Measurements from ENCODE around the gene MYO15A. TPM values are rescaled to one million over a fixed set of nuclear protein-coding genes. Genes with fewer than 3 reads are reported as not detected.
A peak's percentile ranks its signal among the peaks of the same experiment; 100 is the strongest.

Gene MYO15A
- total RNA-seq, 1 donor from 2014 or later, result 1.6 TPM

DNA sequence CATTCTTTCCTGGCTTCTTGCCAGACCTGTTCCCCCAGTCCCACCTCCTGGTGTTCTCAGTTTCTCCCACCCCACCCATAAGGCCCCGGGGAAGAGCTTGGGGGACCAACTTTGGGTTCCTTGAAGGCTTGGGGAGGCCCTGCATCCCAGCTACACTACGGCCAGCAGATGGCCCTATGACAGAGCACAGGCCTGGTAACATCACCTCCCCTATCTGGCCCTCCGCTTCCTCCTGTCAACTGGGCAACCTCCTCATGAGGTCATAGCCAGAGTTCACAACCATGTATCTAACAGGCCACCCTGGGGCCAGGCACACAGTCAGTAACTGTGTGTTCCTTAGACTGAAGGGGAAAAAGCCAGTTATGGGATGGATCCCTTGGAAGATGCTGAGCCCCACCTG is 31.4 kb downstream of the MYO15A start:
- no peaks in the 10 kb centered on the region for H3K36me3 Mint-ChIP-seq (ENCODE audit: low read depth, unreplicated experiment)
- no peak overlapping the region for H3K27ac Mint-ChIP-seq (ENCODE audit: unreplicated experiment)
- H3K4me3 Mint-ChIP-seq (ENCODE audit: unreplicated experiment), result no peak overlapping the region
- TF ChIP-seq, protein P1, sequence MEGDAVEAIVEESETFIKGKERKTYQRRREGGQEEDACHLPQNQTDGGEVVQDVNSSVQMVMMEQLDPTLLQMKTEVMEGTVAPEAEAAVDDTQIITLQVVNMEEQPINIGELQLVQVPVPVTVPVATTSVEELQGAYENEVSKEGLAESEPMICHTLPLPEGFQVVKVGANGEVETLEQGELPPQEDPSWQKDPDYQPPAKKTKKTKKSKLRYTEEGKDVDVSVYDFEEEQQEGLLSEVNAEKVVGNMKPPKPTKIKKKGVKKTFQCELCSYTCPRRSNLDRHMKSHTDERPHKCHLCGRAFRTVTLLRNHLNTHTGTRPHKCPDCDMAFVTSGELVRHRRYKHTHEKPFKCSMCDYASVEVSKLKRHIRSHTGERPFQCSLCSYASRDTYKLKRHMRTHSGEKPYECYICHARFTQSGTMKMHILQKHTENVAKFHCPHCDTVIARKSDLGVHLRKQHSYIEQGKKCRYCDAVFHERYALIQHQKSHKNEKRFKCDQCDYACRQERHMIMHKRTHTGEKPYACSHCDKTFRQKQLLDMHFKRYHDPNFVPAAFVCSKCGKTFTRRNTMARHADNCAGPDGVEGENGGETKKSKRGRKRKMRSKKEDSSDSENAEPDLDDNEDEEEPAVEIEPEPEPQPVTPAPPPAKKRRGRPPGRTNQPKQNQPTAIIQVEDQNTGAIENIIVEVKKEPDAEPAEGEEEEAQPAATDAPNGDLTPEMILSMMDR (IDR thresholded peaks at IDR 0.05; ENCODE audit: unreplicated experiment), result no peak
- no peaks in the 10 kb centered on the region for H3K9me3 Mint-ChIP-seq (ENCODE audit: unreplicated experiment)
- peaks cover 8% of the 10 kb centered on the region for H3K27me3 Mint-ChIP-seq (ENCODE audit: unreplicated experiment)
- DNase-seq (ENCODE audit: low spot score), result no peak
- peaks cover 9% of the 10 kb centered on the region for H3K4me1 Mint-ChIP-seq (ENCODE audit: unreplicated experiment)

DNA sequence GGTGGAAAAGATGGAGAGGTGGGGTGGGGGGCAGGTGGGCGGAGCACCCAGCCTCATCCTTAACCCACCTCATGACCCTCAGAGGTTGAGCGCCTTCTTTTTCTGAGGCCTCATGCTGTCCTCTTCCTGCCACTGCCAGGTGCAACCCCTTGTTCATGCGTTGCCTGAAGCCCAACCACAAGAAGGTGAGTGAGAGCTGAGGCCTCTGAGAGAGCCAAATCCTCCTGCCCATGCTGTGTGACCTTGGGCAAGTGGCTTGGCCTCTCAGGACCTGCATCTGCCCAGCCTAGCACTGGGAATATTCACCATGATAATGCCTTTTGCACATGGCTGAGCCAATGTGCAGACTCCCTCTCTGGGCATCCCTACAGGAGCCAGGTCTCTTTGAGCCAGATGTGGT is 32.1 kb downstream of the MYO15A start:
- Mint-ChIP-seq H3K27ac (ENCODE audit: unreplicated experiment) (no peak overlapping the region), H3K36me3 (ENCODE audit: low read depth, unreplicated experiment) (no peaks in the 10 kb centered on the region), H3K4me1 (ENCODE audit: unreplicated experiment) (peaks cover 10% of the 10 kb centered on the region), H3K27me3 (ENCODE audit: unreplicated experiment) (peaks cover 8% of the 10 kb centered on the region), H3K9me3 (ENCODE audit: unreplicated experiment) (no peaks in the 10 kb centered on the region), H3K4me3 (ENCODE audit: unreplicated experiment) (no peak overlapping the region)
- DNase-seq (ENCODE audit: low spot score), result no peak
- TF ChIP-seq, protein P1 (IDR thresholded peaks at IDR 0.05; ENCODE audit: unreplicated experiment), result no peak

DNA sequence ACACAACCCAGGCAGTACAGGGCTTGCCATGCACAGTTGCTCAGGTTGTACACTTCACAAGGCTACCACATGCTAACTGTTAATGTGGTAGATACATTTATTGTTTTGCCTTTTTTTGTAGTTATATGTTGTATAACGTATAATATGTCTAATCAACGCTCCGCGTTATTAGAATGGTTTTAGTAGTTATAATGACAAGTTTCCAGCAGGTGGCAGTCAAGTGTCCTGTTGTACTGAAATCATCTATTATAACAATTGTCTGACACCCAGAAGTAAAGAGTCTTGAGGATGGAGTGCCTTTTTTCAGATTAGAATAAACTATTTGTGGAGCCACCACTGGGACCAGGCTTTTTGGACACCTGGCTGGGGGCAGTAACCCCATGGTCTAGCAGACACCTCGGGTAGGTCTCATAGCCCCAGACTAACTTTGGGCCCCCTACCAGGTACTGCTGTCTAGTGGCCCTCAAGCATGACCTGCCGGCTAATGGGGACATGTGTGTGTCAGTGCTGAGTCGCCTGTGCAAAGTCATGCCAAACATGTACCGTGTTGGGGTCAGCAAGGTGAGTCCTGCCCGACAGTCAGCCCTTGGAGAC is 32.8 kb downstream of the MYO15A start:
- Mint-ChIP-seq H3K4me3 (ENCODE audit: unreplicated experiment) (no peak overlapping the region), H3K27ac (ENCODE audit: unreplicated experiment) (no peak overlapping the region), H3K36me3 (ENCODE audit: low read depth, unreplicated experiment) (no peaks in the 10 kb centered on the region), H3K4me1 (ENCODE audit: unreplicated experiment) (peaks cover 4% of the 10 kb centered on the region), H3K27me3 (ENCODE audit: unreplicated experiment) (peaks cover 8% of the 10 kb centered on the region), H3K9me3 (ENCODE audit: unreplicated experiment) (no peaks in the 10 kb centered on the region)
- TF ChIP-seq, protein P1 (IDR thresholded peaks at IDR 0.05; ENCODE audit: unreplicated experiment), result peak; percentile 64
- DNase-seq (ENCODE audit: low spot score), result peak; percentile 41

DNA sequence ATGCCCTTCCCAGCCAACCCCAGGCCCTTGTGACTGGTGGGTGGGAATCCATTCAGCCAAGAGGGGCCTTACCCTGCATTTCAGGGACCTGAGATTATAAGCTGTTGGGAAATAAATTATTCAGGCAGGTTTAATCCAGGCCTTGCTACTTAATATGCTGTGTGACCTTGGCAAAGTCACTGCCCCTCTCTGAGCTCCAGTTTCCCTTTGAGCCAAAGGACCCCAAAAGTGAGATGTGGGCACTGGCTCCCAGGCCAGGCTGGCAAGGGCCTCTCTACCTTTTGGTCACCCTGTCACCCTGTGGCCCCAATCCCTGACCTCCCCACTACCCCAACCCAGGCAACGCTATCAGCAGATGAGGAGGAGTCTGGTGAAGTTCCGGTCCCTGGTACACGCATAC is 33.9 kb downstream of the MYO15A start:
- DNase-seq (ENCODE audit: low spot score), result no peak
- Mint-ChIP-seq H3K27ac (ENCODE audit: unreplicated experiment) (no peak overlapping the region), H3K36me3 (ENCODE audit: low read depth, unreplicated experiment) (no peaks in the 10 kb centered on the region), H3K27me3 (ENCODE audit: unreplicated experiment) (peaks cover 8% of the 10 kb centered on the region), H3K4me1 (ENCODE audit: unreplicated experiment) (peaks cover 4% of the 10 kb centered on the region), H3K9me3 (ENCODE audit: unreplicated experiment) (no peaks in the 10 kb centered on the region), H3K4me3 (ENCODE audit: unreplicated experiment) (no peak overlapping the region)
- TF ChIP-seq, protein P1 (IDR thresholded peaks at IDR 0.05; ENCODE audit: unreplicated experiment), result no peak

DNA sequence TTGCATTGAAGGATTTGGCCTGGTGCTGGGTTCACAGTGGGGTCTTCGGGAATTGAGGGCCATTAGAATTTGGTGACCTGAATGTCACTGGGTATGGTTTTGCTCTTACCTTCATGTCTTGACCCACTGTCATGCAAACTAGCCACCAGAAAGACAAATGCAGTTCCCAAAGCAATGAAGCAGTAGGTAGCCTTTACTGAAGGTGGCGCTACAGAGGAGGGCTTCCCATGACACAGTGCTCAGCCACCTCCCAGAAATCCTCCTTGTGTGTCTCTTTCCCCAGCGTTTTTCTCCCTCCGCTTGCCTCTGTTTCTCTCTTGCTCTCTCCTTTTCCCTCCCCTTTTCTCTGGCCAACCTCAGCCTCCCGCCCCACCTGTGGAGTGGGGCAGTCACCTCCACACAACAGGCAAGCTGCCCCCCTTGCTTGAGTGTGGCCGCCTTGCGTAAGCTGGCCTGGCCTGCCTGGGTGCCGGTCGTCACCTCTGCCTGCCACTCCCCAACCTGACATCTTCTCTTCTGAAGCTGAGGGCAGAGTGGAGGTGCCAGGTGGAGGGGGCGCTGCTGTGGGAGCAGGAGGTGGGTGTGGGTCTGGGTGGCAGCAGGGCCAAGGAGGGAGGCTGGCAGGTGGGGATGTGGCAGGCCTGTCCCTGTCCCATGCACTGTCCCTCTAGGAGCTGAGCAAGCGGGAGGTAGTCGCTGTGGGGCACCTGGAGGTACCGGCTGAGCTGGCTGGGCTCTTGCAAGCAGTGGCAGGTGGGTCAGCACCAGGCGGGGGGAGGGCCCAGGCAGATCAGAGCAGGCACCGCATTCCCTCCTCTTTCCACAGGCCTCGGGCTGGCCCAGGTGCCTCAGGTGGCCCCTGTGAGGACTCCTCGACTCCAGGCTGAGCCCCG is 34.7 kb downstream of the MYO15A start:
- Mint-ChIP-seq H3K36me3 (ENCODE audit: low read depth, unreplicated experiment) (no peaks in the 10 kb centered on the region), H3K27ac (ENCODE audit: unreplicated experiment) (no peak overlapping the region), H3K4me3 (ENCODE audit: unreplicated experiment) (no peak overlapping the region), H3K4me1 (ENCODE audit: unreplicated experiment) (peaks cover 7% of the 10 kb centered on the region), H3K27me3 (ENCODE audit: unreplicated experiment) (peaks cover 8% of the 10 kb centered on the region), H3K9me3 (ENCODE audit: unreplicated experiment) (no peaks in the 10 kb centered on the region)
- TF ChIP-seq, protein P1 (IDR thresholded peaks at IDR 0.05; ENCODE audit: unreplicated experiment), result peak; percentile 47
- peak; percentile 46 for DNase-seq (ENCODE audit: low spot score)
